Stomach smooth muscle (tissue), 2 donors: ENCODE data around the gene DENND6B.
A peak's percentile ranks its signal among the peaks of the same experiment; 100 is the strongest.
"Not testable (repeated sequence)": the region's sequence is repeated elsewhere in the genome, so short reads cannot be mapped to it uniquely, and the experiment has no call there.

Source experiments
- H3K27ac ChIP-seq: one replicate; pipeline ENCODE4 v1.7.0; 2013; ENCODE audit warnings: mild to moderate bottlenecking, low read length, inconsistent platforms
- H3K27me3 ChIP-seq, 2 donors: one replicate each; pipeline ENCODE4 v1.7.0; 2013; ENCODE audit warnings: low read length in 2 of 2; ENCODE audit not compliant: insufficient read depth in 2 of 2, control insufficient read depth in 1 of 2
- H3K36me3 ChIP-seq, 2 donors: one replicate each; pipeline ENCODE4 v1.7.0; 2013; ENCODE audit warnings: low read length in 2 of 2; ENCODE audit not compliant: control insufficient read depth in 2 of 2, insufficient read depth in 2 of 2
- H3K4me1 ChIP-seq: one replicate; pipeline ENCODE4 v1.7.0; 2013; ENCODE audit warnings: low read length; ENCODE audit not compliant: control insufficient read depth, insufficient read depth
- H3K4me3 ChIP-seq, 2 donors: one replicate each; pipeline ENCODE4 v1.7.0; 2013; ENCODE audit warnings: low read length in 2 of 2
- H3K9ac ChIP-seq, 2 donors: one replicate each; pipeline ENCODE4 v1.7.0; 2013; ENCODE audit warnings: low read length in 2 of 2, mild to moderate bottlenecking in 1 of 2
- H3K9me3 ChIP-seq, 2 donors: one replicate each; pipeline ENCODE4 v1.7.0; 2013; ENCODE audit warnings: low read length in 2 of 2; ENCODE audit not compliant: control insufficient read depth in 2 of 2
- donor health status: healthy.
- donor health status: Pancreatic carcinoma.

The DENND6B gene

GRCh38 chr22:50338860-50339462 is 12.1 kb upstream of the DENND6B start:
- peak overlapping the region in 1 of 2 donors; percentile 47 for H3K9ac ChIP-seq
- no peaks in the 10 kb centered on the region for H3K36me3 ChIP-seq
- no peak overlapping the region for H3K4me3 ChIP-seq
- H3K4me1 ChIP-seq, result peaks cover 11% of the 10 kb centered on the region
- no peaks in the 10 kb centered on the region for H3K9me3 ChIP-seq
- no peaks in the 10 kb centered on the region for H3K27me3 ChIP-seq
- H3K27ac ChIP-seq, result no peak overlapping the region

- Histone ChIP-seq H3K4me3 (no peak overlapping the region), H3K36me3 (no peaks in the 10 kb centered on the region), H3K9me3 (no peaks in the 10 kb centered on the region), H3K9ac (no peak overlapping the region), H3K4me1 (peaks cover 11% of the 10 kb centered on the region), H3K27ac (no peak overlapping the region), H3K27me3 (no peaks in the 10 kb centered on the region)
Measured at GRCh38 chr22:50338042-50338573, 11.3 kb upstream of the DENND6B start.

GRCh38 chr22:50337262-50338041 is 10.6 kb upstream of the DENND6B start:
- H3K4me3 ChIP-seq, result no peak overlapping the region
- H3K4me1 ChIP-seq, result peaks cover 6% of the 10 kb centered on the region
- H3K27ac ChIP-seq, result no peak overlapping the region
- H3K9me3 ChIP-seq, result no peaks in the 10 kb centered on the region
- H3K27me3 ChIP-seq, result no peaks in the 10 kb centered on the region
- no peaks in the 10 kb centered on the region for H3K36me3 ChIP-seq
- H3K9ac ChIP-seq, result no peak overlapping the region

GRCh38 chr22:50334433-50334832 is 7.6 kb upstream of the DENND6B start:
- H3K36me3 ChIP-seq, H3K4me1 ChIP-seq, H3K9ac ChIP-seq, H3K27ac ChIP-seq, H3K4me3 ChIP-seq, H3K27me3 ChIP-seq, H3K9me3 ChIP-seq: not testable (repeated sequence)

- Histone ChIP-seq H3K9me3 (no peaks in the 10 kb centered on the region), H3K36me3 (no peaks in the 10 kb centered on the region), H3K27me3 (no peaks in the 10 kb centered on the region), H3K4me3 (no peak overlapping the region), H3K4me1 (peaks cover 16% of the 10 kb centered on the region), H3K9ac (no peak overlapping the region), H3K27ac (no peak overlapping the region)
Measured at GRCh38 chr22:50329236-50329635, 2.4 kb upstream of the DENND6B start.

- peak overlapping the region; percentile 66 to 80 for H3K4me3 ChIP-seq
- H3K9me3 ChIP-seq, result no peaks in the 10 kb centered on the region
- peaks cover 16% of the 10 kb centered on the region for H3K4me1 ChIP-seq
- no peaks in the 10 kb centered on the region for H3K27me3 ChIP-seq
- H3K36me3 ChIP-seq, result no peaks in the 10 kb centered on the region
- peak overlapping the region; percentile 85 for H3K27ac ChIP-seq
- H3K9ac ChIP-seq, result peak overlapping the region; percentile 88 to 94
Measured at GRCh38 chr22:50327711-50328019, 853 bp upstream of the DENND6B start.

- Histone ChIP-seq H3K36me3 (no peaks in the 10 kb centered on the region), H3K9ac (peak overlapping the region; percentile 58 to 68), H3K4me3 (peak overlapping the region; percentile 66 to 80), H3K9me3 (no peaks in the 10 kb centered on the region), H3K27ac (no peak overlapping the region), H3K4me1 (peaks cover 16% of the 10 kb centered on the region), H3K27me3 (no peaks in the 10 kb centered on the region)
Measured at GRCh38 chr22:50326225-50326955, 422 bp downstream of the DENND6B start.

- H3K9ac ChIP-seq, result peak overlapping the region; percentile 58 to 68
- peak overlapping the region in 1 of 2 donors; percentile 80 for H3K4me3 ChIP-seq
- no peaks in the 10 kb centered on the region for H3K9me3 ChIP-seq
- no peaks in the 10 kb centered on the region for H3K27me3 ChIP-seq
- no peak overlapping the region for H3K27ac ChIP-seq
- H3K4me1 ChIP-seq, result peaks cover 16% of the 10 kb centered on the region
- H3K36me3 ChIP-seq, result no peaks in the 10 kb centered on the region
Measured at GRCh38 chr22:50325444-50326224, 1.2 kb downstream of the DENND6B start.

- H3K27ac ChIP-seq, result no peak overlapping the region
- H3K36me3 ChIP-seq, result no peaks in the 10 kb centered on the region
- no peak overlapping the region for H3K4me3 ChIP-seq
- no peak overlapping the region for H3K9ac ChIP-seq
- no peaks in the 10 kb centered on the region for H3K9me3 ChIP-seq
- H3K4me1 ChIP-seq, result peaks cover 16% of the 10 kb centered on the region
- no peaks in the 10 kb centered on the region for H3K27me3 ChIP-seq
Measured at GRCh38 chr22:50323900-50324299, 2.9 kb downstream of the DENND6B start.

- H3K27me3 ChIP-seq, H3K27ac ChIP-seq, H3K4me3 ChIP-seq, H3K36me3 ChIP-seq, H3K9ac ChIP-seq, H3K9me3 ChIP-seq: not testable (repeated sequence)
- H3K4me1 ChIP-seq, result peaks cover 12% of the 10 kb centered on the region
Measured at GRCh38 chr22:50322382-50323104, 4.3 kb downstream of the DENND6B start.
